Measurements from ENCODE around the gene MAB21L4.

Gene MAB21L4

GRCh38 chr2:240876475-240877251 is 19.3 kb downstream of the MAB21L4 start:
- DNase-seq (ENCODE audit: low read depth) = no peak

- DNase-seq (ENCODE audit: low read depth) = no peak
These were observed 19.9 kb downstream of the MAB21L4 start for GRCh38 chr2:240876035-240876474.

- no peak for DNase-seq (ENCODE audit: low read depth)
These were observed 20.5 kb downstream of the MAB21L4 start for GRCh38 chr2:240875228-240876034.

GRCh38 chr2:240874715-240875227 is 21.2 kb downstream of the MAB21L4 start:
- no peak for DNase-seq (ENCODE audit: low read depth)

GRCh38 chr2:240873805-240874714 is 21.9 kb downstream of the MAB21L4 start:
- DNase-seq (ENCODE audit: low read depth) = no peak

- no peak for DNase-seq (ENCODE audit: low read depth)
These were observed 22.7 kb downstream of the MAB21L4 start for GRCh38 chr2:240873098-240873788.

- DNase-seq (ENCODE audit: low read depth) = no peak
These were observed 23.4 kb downstream of the MAB21L4 start for GRCh38 chr2:240872317-240873097.

- DNase-seq (ENCODE audit: low read depth) = no peak
These were observed 24.6 kb downstream of the MAB21L4 start for GRCh38 chr2:240871071-240871958.

- DNase-seq (ENCODE audit: low read depth) = no peak
These were observed 25.7 kb downstream of the MAB21L4 start for GRCh38 chr2:240869956-240870875.

GRCh38 chr2:240869109-240869955 is 26.6 kb downstream of the MAB21L4 start:
- DNase-seq (ENCODE audit: low read depth) = no peak

- DNase-seq (ENCODE audit: low read depth) = no peak
These were observed 27.5 kb downstream of the MAB21L4 start, which contains the start of gene AGXT for GRCh38 chr2:240868286-240869108. AGXT (plus strand) TSS chr2:240868824; CDS start chr2:240868866, 42 bp downstream.

- no peak for DNase-seq (ENCODE audit: low read depth)
These were observed 30.6 kb downstream of the MAB21L4 start for GRCh38 chr2:240865391-240865790.

- DNase-seq (ENCODE audit: low read depth) = no peak
These were observed 31.5 kb downstream of the MAB21L4 start for GRCh38 chr2:240864475-240864874.

- no peak for DNase-seq (ENCODE audit: low read depth)
These were observed 34.4 kb downstream of the MAB21L4 start for GRCh38 chr2:240861547-240861946.

- DNase-seq (ENCODE audit: low read depth) = no peak
These were observed 37.1 kb downstream of the MAB21L4 start for GRCh38 chr2:240858871-240859270.

- no peak for DNase-seq (ENCODE audit: low read depth)
These were observed 37.6 kb downstream of the MAB21L4 start for GRCh38 chr2:240858321-240858720.

Measured in activated gamma-delta T cell treated with anti-CD3 and anti-CD28 coated beads, Interleukin-2, amount 50 U/mL, for 16 hours (primary cell).